HG03135 (cell line): ENCODE results near the gene DHX16.

Experiments
- ATAC-seq: cut with Tn5 transposase; IDR thresholded peaks from one replicate; pipeline ENCODE4 v1.9.1; 2021; ENCODE audit warnings: mild to moderate bottlenecking, moderate library complexity; ENCODE audit not compliant: unreplicated experiment

DHX16 gene

DNA sequence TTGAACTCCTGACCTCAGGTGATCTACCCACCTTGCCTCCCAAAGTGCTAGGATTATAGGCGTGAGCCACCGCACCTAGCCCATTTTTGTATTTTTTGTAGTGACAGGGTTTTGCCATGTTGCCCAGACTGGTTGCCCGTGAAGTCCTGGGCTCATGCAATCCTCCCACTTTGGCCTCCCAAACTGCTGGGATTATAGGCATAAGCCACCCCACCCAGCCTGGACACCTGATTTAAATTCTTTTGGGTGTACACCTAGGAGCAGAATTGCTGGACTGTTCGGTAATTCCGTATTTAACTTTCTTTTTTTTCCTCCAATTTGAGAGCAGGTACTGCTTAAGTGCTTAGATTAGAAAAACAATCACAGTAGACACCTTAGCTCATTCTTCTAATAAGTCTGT, 23.6 kb upstream of the DHX16 start:
- ATAC-seq = no peak

DNA sequence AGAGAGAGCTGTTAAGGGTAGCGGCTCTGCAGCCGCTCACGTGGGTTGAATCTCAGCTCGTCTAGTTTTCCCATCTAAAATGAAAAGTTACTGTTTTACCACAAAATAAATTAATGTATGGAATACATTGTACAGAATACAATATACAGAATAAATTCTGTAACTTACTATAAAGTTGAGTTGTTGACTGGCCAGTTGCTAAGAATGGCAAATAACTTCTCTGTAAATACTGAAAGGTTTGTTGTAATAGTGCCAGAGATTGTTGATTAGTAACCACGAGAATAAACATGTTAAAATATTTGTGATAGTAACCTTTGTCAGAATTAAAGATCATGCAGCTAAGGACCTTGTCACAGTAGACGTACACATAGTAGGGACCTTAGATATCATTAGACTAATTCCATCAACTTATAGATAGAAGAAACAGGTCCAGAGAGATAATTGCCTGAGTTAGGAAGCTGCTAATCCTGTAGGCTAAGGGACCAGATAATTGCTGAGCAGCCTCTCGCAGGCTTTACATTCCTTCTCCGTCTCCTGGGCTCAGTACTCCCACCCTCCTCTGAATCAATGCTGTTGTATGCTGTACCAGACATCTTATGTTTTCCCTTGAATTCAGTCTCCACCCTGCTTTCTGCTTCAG, 18.5 kb upstream of the DHX16 start:
- no peak for ATAC-seq

DNA sequence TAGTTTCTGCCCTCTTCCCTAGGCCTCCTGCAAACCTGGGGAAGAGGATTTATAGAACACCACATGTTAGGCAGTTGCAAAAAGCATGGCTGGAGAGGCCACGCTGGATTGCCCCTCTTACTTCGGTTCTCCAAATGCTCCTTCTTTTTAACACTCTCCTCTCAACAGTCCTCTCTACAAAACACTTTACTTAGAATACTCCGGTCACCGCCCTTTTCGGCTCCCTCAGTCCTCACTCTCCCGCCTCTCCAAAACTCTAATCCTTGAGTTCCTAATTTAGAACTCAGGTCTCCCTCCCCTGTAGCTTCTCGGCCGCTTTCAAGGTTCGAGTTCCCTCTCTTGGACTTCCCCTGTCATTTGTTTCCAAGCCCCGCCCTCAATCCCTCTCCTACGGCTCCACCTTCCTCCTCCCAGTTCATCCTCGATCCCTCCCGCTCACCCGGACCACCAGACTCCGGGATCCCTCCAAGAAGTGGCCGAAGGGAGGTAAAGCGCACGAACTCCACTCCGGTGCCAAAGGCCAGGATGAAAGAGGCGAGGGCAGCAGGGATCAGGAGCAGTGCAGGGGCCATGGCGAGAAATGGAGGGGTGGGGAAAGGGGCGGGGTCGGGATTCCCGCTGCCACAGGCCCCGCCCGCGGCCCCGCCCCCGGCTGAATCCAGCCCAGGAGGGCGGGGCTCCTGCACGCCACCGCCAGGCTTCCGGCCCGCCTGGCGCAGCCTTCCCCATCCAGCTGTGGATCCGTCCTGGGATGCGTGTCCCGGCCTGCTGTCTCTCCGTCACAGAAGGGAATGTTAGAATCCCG, 17.8 kb upstream of the DHX16 start, which contains the start of gene NRM:
Gene NRM, minus strand, starts transcription at position 582 of the 805 bp plus-strand sequence. Its CDS starts 10 bp downstream, at position 572.
- ATAC-seq = no peak

DNA sequence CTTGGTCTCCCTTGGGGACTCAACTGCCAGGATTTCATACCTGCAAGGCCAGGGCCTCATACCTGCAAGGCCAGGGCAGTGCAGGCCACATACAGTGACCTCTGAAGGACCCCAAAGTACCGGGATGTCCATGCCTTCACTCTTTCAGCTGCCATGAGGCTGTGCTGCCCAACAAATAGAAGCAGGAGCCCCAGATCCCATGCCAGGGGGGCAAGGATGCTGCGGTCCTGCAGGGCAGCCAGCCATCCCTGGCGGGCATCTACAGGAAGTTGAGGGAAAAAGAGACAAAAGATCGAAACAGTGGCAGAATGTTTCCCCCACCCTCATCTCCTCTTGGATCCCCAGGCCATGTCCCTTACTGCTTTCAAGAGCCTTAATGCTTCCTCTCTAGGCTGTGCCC, 17.2 kb upstream of the DHX16 start:
- ATAC-seq = no peak

DNA sequence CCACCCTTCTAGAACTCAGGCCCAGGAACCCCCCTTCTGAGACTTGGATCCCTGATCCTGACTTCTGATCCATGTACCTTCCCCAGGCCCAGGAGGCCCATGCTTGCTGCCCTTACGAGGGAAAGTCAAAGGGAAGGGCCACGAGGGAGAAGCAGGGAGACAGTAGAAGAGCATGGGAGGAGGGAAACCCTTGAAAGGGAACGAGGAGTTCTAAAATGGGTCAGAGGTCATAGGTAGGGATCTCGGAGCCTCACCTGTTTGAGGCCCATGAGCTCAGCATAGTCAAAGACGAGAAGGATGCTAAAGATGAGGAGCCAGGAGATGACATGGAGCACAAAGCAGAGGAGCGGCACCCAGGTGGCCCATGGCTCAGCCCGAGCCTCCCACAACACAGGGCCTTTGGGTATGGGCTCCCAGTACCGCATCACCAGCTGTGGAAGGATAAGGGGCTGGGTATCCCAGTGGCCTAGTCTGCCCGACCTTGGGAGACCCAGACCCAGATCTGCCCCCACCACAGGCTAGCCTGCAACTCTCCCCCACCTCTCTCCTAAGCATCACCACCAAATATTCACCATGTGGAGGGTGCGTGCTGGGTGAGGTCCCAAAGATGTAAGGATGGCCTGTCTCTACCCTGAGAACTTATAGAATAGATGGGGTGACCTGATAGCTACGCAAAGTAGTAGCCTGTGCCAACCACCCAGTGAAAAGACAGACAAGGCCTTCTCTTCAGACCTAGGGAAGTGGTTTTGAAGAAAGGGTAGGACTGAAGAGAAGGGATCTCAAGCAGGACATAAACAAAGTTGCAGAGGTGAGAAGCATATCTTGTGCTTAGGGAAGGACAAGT, 16.4 kb upstream of the DHX16 start:
- no peak for ATAC-seq

DNA sequence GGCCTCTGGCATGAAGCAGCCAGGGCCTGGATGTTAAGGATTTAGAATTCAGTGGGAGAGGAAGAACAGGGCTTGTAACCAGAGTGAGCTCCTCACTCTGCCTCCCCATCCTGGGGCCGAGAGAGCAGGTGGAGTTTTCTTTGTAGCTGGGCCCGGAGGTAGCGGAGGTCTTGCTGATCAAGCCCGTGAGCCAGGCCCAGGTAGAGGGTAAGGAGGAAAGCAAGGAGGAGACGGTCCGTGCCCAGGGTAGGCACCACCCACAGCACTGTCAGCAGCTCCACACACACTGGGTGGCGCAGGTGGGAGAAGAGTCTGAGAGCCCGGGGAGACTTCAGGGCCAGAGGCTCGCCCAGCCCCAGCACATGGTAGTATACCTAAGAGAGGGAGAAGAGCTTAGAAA, 15.8 kb upstream of the DHX16 start:
- no peak for ATAC-seq

DNA sequence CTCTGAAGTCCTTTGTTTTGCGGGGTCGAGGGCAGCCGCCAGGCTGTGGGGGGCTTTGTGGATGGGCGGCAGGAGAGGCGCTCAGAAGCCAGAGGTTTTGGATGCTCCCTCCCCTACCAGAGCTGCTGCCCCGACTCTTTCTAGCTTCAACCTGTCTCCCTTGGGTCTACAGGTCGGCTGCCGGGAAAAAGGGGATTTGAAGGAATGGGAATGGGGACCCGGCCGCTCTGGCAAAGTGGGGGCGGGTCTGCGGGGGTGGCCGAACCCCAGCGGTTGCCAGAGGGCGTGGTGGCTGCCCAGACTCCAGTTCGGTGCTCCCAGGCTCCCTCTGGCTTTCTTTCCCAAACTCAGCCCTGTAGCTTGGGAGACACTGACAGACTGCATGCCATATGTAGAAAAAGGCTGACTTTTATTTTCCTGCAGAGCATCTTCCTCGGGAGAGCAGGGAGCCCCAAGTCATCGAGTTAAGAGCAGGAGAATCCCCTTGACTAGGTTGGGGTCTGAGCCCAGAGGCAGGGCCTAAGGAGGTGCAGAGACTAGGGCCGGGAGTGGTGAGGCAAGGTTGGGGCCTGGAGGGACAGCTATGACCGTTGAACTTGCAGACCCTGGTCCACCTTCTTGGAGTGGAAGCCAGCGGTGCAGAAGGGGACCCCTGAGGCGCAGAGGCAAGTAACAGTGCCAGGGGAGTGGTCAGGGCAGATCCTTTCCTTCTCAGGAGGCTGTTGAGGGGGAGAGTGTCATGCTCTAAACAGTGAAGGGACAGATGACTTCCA, 15.0 kb upstream of the DHX16 start:
- no peak for ATAC-seq

DNA sequence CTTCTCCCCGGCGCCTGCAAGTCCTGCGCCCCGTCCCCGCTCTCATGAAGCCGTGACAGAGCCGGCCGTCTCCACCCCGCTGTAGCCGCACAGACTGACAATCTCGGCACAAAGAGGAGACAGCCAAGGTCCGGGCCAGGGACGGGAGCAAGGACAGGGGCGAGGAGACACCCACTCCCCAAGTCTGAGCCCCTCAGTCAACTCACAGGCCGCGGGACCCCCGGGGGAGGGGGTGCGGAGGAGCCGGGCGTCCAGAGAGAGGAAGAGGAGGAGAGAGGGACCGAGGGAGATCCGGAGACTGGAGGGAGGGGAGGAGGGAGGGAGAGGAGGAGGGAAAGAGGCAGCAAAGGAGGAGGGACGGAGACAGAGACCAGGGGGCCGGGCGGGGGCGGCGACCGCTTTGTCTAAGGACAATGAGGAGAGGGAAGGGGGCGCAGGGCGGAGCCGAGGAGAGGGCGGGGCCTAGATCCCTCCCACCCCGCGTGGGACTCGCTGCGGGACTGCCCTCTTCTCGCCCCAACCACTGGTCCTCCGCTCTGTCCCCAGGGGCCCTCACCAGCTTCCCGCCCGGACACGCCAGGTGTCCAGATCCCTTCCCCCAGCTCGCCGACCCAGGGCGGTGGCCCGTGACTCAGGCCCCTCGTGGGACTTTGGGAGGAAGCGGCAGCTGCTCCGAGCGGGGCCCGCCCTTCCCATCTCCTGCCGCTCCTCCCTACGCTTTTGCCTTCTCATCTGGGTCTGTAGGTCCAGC, 14.3 kb upstream of the DHX16 start:
- peak; percentile 43 for ATAC-seq

DNA sequence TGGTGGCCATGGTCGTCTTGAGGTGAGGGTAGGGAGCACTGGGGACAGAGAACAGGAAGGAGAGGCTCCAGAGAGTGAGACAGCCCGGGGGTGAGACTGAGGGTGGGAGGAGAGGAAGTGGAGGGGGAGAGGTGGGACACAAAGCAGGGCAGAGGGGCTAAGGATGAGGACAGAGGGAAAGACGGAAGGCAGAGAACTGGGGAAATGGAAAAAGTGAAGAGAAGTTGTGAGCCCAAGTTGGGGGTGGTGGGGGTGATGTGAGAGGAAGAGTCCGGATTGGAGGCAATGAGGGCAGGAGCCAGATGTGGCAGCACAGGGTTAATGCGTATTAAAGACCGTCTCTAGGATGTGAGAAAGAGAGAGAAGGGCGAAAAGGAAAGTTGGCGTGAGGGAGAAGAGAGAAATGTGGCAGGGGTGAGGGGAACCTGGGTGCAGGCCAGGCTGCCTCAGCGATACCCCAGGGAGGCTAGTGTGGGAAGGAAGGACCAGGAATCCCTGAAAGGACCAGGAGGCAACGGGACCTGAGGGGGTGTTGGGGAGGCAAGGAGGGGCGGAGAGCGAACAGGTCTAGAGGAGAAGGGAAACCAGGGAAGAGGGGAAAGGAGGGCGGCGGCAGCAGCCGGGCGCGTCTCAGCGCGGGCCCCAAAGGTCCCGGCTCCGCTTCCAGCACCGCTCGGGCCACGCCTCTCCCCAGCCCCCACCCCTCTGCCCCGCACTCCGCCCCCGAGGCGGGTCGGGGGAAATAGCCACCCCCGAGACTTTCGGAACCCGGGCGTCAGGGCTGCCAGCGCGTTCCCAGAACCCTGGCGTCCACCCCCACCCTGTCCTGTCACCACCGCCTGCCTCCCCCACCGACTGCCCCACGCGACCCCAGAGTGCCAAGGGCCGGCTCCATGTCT, 13.5 kb upstream of the DHX16 start, which contains the start of gene PPP1R18:
Gene PPP1R18, minus strand, starts transcription at position 637 of the 899 bp plus-strand sequence. Its CDS starts 627 bp downstream, at position 10.
- peak; percentile 20 for ATAC-seq

DNA sequence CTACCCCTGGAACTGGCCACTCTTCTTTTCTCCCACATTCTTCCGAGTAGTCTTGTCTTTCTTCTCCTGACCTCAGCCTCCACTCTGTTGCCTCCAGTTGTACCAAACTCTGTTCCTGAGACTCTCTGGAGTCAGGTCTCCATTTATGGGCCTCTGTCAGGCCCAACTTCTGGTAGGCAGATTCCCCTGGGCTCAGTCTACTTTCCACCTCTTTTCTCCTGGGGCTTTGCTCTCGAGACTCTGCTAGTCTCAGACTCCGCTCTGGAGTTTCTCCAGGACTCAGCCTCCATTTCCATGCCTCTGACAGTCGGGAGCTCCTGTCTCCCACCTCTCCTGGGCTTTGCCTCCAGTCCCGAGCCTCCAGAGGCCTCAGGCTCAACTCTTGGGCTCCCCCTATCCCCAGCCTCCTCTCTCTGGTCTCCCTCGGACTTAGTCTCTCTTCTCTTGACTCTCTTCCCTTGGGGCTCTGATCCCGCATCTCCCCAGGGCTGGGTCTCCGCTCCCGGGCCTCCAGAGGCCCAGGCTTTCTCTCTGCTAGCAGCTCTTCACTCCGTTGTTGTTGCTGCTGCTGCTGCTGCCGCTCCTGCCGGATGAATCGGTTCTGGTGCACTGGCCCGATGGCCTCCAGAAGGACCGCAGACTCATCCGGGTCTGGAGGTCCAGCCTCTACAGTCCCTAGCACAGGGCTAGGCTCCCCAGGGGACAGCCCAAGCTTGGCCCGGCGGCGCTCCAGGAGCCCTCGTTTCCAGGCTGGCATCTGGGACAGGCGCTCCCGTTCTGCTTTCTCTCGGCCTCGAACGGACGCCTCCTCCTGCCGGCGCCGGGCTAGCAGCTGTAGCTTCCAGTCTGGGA, 12.6 kb upstream of the DHX16 start:
- no peak for ATAC-seq

DNA sequence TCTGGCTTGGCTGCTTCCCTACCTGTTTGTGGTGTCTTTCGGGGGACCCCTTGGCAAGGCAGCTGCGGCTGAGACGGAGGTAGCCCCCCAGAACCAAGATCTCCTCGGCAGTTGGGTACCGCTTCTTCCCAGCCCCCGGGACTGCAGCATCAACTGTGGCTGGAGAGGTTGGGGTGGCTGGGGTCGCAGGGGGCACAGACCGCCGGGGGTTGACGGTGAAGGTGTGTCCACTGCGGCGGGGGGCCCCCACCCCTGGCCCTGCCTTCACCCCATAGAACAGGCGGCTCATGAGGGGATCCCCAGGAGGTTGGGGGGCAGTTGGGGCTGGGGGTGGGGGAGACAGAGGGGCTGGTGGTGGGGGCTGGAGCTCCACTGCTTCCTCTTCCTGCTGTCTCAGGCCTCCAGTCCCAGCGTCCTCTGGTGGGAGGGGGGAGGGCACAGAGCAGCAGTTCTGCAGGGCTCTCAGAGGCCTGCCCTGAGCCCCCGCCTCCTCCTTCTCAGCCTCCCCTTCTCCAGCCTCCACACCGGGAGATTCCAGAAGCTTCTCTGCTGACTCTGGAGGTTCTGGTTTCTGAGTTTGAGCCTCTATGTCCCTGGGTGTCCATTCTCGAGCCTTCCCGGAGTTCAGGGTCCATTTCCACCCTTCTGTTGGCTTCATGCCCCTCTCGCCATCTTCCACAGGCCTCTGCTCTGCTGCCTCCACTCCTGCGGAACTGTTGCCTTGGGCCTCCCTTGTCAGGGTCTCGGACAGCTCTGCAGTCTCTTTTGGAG, 11.8 kb upstream of the DHX16 start:
- ATAC-seq = no peak

DNA sequence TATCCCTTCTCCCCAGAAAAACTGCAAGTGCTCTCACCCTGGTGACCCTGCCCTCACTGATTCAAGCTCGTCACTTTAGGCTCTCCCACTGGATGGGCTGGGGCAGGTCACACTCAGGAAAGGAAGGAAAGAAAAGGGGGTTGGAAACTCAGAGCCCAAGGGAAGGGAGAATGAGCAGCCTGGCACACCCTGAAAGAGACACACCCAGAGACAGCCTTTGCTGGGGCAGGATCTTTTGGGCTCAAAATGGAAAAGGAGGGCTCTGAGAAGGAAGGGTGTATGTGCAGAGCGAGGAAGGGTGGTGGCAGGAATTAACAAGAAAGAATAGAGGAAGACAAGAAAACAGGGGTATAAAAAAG, 11.2 kb upstream of the DHX16 start:
- ATAC-seq = no peak

DNA sequence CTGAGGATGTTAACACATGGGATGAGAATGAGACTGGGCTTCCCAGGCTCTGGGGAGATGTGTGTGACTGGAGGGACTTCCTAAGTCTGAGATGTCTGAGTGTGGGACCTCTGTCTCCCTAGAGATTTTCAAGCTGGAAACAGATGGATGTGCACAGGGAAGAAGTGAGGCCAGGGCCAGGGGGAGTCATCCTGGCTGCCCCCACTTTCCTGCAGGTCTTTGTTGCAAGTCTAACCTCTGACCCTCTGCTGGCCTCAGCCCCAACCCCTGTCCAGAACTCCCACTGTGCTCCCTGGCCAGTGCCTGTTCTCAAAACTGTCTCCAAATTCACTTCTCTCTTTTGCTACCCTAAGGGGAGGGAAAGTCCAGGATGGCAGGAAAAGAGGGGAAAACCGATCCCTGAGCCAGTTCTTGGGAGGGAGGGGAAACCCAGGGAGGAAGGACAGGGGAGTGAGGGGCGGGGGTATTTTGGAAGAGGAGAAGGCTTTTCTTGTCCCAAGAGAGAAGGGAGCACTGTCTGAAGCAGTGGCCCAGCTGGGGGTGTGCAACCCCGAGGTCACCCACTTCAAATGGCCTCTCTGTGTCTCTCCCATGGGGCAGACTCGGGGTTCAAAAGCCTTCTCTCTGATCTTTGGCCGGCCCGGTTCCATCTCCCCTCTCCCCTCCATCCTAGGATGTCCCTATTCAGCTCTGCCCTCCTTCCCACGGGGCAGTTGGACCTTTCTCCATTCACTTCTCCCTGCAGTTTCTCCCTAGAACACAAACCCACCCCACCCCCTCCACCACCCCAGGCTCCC, 10.6 kb upstream of the DHX16 start:
- no peak for ATAC-seq

DNA sequence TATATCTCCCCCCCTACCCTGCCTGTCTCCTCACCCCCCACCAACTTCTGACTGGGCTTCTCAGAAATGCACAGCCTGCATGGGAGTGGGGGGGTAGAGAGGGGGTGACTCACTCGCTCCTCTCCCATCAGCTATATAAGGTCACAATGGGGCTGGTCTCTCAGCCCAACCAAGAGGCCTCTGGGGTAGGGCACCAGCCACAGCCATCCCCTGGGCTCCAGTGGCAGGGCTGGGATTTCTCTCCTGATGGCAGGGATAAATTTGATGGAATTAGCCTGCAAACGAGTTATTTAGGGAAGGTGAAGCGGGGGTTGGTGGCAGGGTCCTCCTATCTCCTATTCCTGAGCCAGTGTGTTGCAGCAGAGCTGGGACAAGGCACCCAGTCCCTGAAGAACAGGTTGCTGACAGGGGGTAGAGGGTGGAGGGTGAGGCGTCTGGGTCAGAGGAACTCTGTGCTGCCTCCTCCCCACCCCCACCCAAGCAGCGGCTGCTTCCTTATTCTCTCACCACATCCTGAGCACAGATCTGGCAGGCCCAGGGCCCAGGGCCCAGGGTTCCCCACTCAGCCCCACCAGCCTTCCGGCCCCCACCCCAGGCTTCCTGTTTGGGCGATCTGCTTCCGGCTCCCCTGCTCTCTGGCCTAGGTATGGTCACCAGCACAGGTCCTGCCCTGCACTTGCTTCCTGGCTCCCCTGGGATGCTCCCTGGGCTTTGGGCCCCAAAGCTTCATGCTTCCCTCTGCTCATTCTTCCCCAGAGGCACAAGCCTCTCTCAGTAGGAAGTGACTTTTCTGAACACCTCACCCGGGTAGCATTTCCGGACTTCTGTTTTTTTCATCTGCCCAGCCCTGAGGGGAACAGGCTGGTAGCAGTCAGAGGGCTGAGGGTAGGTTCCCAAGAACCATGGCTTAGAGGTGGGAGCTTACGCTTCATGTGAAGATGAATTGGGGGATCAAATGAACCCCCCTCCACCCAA, 9.6 kb upstream of the DHX16 start:
- peak; percentile 35 for ATAC-seq

DNA sequence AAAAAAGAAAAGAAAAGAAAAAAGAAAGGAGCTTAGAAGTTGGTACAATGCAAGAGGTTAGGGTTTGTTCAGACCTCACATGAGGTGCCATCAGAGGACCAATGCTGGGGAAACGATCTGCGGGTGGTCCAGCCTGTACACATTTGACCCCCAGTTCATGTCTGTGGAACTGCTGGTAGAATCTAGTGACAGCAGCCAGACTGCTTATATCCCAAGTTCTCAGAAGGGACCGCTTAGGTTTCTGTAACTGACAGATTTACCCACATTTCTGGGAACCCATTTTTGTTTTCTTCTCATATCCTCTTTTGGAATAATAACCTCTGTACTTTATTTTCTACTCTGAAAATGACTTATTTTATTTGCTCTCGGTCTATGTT, 8.9 kb upstream of the DHX16 start:
- ATAC-seq = no peak
